HG03045 (cell line): ENCODE data around the gene DNMT3B.
"Not testable (repeated sequence)": the region's sequence is repeated elsewhere in the genome, so short reads cannot be mapped to it uniquely, and the experiment has no call there.

Experiments
- ATAC-seq: cut with Tn5 transposase; IDR thresholded peaks from one replicate; pipeline ENCODE4 v1.9.1; 2021; ENCODE audit warnings: mild to moderate bottlenecking, moderate library complexity; ENCODE audit not compliant: unreplicated experiment

DNMT3B gene

DNA sequence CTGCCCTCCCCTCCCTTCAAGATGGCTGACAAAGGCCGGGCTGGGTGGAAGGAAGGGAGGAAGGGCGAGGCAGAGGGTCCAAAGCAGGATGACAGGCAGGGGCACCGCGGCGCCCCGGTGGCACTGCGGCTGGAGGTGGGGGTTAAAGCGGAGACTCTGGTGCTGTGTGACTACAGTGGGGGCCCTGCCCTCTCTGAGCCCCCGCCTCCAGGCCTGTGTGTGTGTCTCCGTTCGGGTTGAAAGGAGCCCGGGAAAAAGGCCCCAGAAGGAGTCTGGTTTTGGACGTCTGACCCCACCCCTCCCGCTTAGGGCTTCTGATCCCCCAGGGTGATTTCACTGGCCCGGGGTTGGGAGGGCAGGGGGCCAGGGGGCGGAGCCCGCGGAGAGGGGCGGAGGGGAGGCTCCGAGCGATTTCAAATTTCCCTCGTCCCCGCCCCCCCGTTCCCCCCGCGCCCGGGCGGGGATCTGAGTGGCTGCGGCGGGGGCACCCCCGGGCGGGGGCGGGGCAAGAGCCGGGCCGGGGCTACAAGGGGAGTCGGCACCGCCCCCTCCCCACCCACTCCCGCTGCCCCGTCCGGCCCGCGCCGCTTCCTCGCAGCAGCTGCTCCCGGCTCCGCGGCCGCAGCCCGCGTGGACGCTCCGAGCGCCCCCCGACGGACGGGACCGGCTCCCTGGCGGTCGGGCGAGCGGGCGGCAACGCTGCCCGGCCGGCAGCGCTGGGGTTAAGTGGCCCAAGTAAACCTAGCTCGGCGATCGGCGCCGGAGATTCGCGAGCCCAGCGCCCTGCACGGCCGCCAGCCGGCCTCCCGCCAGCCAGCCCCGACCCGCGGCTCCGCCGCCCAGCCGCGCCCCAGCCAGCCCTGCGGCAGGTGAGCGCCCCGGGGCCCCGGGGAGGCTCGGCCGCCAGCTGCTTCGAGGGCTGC is at the start of gene DNMT3B:
Gene DNMT3B, plus strand, starts transcription at position 555 of the 923 bp plus-strand sequence. CDS start 17,939 bp downstream, outside the sequence.
- ATAC-seq, result peak; percentile 55

DNA sequence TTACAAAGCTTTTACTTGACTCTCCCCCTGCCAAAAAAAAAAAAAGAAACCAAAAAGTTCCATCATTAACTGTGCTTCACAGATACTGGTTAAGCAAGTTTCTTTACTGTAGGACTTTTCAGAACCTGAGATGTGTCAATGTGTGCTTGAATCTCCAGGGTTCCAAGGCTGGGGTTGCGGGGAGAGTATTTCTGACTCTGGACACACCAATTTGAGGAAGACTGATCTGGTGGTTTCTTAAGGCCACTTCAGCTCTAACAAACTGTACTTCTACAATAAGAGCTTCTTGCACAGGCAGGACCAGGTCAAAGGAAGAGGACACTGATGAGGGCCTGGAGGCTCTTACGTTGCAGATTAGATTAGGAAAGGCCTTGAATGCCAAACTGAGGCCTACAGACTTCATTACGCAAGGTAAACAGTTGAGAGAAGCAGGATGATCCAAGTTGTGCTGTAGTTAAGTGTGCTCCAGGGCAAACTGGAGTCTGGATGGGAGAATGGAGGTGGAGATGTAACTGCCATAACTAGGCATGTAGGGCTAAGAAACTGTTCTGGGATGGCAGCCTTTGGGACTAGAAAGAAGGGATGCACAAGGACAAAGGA is 43.3 kb upstream of the DNMT3B start:
- ATAC-seq, result no peak

DNA sequence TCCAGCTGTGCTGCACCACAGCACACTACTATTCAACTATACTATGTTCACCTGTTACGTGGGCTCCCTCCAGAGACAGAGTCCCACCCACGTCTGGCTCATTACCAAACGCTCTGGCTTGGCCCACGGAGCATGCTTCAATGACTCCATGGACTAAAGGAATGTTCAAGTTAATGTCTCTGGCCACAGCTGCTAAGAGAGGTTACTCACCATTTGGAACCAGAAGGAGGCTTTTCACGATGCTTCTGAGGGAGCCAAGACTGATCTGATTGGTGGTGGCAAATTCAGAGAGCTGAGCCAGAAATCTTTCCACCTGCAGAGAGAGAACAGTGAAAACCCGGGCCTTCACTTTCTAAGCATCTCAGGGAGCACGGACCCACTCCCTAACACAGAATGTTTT is 34.5 kb upstream of the DNMT3B start:
- ATAC-seq, result no peak

DNA sequence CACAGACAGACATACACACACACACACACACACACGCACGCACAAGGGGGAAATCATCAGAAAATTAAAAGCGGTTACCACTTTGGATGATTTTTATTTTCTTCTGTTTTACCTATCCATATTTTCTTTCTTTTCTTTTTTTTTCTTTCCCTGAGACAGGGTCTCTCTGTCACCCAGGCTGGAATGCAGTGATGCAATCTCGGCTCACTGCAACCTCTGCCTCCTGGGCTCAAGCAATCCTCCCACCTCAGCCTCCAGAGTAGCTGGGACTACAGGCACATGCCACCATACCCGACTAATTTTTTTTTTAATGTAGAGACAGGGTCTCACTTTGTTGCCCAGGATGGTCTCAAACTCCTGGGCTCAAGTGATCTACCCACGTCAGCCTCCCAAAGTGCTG is 33.8 kb upstream of the DNMT3B start:
- not testable (repeated sequence) for ATAC-seq

DNA sequence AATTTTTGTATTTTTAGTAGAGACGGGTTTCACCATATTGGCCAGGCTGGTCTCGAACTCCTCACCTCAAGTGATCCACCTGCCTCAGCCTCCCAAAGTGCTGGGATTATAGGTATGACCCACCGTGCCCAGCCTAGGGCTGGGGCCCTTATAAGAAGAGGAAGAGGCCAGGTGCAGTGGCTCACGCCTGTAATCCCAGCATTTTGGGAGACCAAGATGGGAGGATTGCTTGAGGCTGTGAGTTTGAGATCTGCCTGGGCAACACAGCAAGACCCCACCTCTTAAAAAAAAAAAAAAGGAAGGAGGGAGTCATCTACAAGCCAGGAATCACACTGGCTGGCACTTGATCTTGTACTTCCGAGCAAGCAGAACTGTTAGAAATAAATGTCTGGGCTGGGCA is 32.9 kb upstream of the DNMT3B start:
- ATAC-seq, result not testable (repeated sequence)

DNA sequence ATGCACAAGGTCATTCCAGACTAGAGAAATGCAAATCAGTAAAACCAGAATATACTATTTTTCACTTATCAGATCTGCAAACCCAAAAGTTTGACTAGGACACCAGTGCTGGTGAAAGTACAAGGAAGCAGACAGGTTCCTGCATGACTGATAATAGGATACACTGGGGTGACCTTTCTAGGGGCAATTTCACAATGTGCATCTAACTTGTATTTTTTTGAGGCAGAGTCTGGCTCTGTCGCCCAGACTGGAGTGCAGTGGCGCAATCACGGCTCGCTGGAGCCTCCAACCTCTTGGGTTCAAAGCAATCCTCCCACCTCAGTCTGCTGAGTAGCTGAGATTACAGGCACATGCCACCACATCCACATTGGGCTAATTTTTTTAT is 30.3 kb upstream of the DNMT3B start:
- ATAC-seq, result no peak

DNA sequence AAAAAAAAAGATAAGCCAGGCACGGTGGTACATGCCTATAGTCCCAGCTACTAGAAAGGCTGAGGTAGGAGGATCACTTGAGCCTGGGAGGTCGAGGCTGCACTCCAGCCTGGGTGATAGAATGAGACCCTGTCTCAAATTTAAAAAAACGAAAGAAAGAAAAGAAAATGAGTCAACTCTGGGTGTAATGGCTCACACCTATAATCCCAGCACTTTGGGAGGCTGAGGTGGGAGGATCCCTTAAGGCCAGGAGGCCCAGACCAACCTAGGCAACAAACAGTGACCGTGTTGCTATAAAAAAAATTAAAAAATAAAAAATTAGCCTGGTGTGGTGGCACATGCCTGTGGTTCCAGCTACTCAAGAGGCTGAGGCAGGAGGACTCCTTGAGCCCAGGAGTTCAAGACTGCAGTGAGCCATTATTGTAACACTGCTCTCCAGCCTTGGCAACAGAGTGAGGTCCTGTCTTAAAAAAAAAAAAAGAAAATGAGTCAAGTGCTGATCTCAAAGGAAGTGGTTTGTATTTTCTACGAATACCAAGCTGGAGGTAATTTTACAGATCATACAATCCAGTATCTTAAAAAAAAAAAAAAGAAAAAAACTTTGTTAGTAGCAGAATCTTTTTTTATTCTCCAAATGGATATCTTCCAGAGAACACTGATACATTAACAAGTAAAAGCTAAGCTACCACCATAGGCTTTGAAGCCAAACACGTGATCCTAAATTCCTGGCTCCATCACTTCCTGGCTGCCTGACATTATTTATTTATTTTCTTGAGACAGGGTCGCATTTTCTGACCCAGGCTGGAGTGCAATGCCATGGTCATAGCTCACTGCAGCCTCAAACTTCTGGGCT is 24.6 kb upstream of the DNMT3B start:
- no peak for ATAC-seq

DNA sequence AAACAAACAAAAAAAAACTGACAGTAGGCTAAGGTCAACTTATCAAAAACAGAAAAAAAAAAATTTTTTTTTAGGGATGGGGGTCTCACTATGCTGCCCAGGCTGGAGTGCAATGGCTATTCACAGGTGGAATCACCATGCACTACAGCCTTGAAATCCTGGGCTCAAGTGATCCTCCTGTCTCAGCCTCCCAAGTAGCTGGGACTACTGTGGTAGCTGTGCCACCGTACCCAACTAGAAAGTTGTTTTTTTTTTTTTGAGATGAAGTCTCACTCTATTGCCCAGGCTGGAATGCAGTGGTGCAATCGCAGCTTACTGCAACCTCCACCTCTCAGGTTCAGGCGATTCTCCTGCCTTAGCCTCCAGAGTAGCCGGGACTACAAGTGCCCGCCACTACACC is 21.0 kb upstream of the DNMT3B start:
- ATAC-seq, result no peak

DNA sequence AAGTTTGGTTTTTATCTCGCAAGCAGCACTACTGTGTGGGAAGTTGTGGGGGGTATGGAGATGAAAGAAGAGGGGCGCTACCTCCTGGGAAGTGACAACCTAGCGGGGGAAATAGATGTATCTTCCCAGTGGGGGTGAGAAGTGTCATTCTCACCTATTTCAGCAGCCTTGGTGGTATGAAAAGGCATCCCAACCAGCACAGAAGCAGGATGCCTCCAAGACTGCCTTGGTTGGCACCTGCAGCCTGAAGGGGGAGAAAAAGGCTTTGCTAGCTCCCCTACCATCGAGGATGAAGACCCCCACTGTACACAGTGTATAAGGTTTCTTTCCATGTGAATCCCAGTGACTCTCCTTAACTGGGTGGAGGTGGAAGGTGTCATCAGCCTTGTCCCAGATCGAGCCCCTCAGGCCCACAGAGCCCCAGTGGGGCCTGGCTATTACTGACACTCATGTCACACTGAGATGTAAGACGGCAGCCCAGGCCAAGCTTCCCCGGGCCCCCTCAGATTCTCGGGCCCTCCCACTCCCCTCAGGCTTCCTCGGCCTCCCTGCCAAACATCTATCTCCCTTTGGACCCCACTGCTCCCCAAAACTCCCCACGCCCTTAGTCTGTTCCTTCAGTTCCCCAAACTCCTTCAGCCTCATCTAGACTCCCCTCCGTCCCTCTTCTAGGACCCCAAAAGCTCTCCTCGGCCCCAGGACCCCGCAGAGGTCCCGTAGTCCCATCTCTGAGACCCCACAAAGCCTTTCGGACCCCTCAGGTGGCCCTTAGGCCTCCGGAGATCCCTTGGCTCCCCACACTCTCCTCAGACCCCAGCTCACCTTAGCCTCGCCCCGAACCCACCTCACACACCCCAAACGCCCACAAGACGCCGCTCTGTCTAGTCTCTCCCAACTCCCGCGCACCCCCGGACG is 19.6 kb upstream of the DNMT3B start:
- peak; percentile 8 for ATAC-seq

DNA sequence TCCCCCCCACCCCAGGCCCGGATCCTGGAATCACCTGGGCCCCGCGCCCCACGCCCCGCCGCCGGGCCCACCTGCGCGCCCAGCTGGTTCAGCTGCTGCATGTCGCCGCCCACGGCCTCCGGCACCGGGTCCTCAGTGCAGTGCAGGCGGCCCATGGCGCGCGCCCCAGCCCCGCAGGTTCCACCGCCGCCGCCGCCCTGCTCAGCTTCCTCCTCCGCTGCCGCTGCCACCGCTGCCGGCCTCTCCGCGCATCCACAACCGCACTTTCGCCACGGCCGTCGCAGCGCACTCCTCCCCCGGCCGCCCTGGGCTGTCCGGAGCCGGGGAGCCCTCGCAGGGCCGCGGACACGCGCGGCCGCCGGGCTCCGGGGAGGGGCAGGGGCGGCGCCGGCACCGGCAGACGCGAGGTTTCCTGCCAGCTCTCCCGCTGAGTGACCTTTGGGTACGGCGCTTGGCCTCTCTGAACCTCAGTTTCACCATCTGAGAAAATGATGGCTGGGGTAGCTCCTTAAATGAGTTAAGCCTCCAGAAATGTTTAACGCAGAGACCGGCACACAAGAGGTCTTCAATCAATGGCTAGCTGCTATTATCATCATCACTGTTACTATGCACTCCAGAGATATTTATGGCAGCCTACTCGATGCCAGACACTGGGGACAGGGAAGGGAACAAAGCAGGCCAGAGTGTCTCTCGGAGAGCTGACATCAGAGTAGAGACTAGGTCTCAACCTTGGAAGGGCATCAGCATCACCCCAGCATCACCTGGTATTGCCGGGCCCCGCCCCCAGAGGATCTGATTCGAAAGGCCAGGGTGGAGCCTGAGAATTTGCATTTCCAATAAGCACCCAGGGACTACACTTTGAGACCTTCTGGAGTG is 18.7 kb upstream of the DNMT3B start, which contains the start of gene COMMD7:
Gene COMMD7, minus strand, starts transcription at position 231 of the 876 bp plus-strand sequence. Its CDS starts 76 bp downstream, at position 155.
- ATAC-seq, result peak; percentile 58

DNA sequence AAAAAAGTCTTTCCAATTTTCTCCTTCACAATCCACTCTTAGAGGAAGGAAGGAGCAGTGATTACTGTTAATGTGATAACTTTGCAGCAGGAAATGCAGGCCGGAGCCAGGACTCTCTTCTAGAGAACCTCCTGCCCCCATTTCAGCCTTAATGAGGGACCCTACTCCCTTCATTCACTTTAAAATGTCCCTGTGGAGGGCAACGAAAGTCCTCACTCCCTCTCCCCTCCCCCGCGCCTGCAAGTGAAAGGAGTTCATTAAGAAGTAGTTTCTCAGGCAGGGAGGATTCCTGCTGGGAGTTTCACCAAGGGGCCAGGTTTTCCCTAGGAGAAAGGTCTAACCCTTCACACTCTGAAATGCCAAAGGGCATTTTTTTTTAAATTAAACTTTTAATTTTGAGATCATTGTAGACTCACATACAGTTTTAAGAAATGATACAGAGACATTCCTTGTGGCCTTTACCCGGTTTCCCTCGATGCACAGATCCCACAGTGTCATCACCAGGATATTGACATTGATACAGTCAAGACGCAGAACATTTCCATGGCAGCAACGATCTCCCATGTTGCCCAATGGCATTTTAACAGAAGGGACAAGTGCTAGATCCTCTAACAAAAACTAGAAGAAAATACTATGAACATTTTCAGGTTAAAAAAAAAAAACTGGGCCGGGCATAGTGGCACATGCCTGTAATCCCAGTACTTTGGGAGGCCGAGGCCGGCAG is 12.1 kb upstream of the DNMT3B start:
- ATAC-seq, result no peak

DNA sequence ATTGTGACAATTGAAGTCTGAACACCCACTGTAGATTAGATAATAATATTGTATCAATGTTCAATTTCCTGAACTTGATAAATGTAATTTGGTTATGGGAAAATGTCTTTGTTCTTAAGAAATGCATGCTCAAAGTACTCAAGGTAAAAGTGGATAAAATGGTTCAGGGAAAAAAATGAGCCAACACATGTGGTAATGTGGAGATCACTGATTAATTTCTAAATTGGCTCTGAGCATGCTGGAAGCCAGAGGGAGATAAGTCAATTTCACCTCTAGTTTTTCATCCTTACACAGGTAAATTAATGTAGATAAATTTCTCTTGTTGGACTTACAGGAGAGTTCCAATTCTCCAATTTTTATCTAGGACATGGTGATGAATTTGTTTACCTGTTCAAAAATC is 10.9 kb upstream of the DNMT3B start:
- no peak for ATAC-seq

DNA sequence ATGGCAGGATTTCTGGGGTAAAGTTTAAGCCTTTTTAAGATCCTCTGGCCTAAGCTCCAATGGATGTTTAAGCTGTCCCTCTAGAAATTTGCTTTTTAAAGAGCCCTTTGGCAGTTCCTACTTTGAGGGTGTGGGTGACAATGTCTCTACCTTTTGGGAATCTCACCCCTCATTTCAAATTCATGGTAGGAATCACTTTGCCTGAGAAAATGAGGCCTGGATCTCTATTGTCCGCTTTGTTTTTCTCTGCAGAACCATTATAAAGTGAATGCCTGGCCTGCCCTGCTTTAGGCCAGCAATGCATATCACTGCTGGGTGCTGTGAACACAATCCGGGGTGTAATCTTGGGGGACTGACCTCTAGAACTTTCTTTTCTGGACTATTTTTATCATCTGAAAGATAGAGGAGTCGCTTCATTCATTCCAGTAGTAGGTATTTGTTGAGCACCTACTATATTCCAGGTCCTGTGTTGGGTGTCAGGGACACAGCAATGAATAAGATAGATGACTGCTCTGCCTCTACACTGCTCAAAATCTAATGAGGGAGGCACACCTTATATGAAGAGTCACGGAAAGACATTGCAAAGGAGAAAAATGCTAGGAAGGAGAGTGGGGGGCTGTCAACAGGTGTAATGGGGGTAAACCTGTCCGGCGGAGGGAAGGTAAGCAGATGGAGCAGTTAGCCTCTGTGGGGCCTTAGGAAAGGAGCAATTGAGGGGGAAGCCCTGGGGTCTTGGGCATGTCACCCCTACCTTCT is 10.3 kb upstream of the DNMT3B start:
- no peak for ATAC-seq

DNA sequence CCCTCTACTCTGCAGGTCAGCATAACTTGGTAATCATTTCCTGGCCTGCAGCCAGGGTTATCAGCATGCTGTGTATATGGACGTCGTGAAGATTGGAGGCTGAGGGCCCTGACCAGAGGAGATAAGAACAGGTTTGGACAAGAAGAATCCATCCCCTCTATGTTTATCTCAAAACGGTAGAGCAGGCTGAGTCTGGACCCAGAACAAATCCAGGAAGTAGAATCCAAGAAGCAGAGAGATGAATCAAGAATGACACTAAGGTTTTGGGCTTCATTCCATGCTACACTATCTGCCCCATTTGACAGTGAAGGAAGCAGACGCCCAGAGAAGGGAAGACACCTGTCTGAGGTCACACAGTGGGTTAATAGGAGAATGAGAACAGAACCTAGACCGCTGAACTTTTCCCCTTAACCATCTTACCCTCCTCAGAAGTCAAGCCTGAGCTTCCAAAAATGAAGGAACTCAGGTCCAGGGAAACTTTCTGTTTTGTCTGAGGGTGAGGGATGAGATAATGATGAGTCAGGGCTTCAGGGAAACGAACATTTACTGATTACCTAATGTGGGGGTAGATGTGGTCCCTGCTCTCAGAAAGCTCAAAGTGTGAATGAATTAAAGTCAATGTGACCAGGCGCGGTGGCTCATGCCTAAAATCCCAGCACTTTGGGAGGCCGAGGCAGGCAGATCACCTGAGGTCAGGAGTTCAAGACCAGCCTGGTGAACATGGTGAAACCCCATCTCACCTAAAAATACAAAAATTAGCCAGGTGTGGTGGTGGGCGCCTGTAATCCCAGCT is 9.5 kb upstream of the DNMT3B start:
- ATAC-seq, result no peak

DNA sequence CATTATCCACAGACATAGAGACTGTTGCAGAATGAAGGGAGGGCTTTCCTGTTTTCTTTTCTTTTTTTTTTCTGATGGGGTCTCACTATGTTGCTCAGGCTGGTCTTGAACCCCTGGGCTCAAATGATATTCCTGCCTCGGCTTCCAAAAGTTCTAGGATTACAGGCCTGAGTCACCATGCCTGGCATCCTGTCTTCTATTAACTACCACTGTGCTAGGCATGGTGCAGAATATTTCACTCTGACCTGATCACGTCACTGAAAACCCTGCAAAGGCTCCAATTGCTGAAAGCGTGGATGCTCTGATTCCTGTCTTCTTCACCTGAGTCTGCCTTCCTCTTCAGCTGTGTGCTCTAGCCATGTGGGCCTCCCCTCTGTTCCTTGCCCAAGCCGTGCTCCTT is 8.5 kb upstream of the DNMT3B start:
- ATAC-seq, result no peak

DNA sequence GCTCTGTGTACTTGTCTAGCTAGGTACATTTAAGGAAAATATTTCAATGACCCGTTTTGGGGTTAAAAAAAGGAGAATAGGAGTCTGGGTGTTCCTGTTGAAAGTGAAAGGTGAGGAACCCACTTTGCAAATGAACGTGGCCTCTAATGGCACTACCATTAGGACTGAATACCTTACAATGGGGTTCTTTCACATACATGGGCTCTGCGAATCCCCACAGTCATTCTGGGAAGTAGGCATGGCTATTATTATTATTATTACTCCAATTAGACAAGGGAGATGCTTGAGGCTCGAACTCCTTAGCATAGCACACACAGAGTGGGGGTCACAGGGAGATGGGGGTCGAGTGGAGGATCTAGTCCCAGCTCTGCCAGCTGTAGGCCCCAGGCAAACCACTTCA is 6.0 kb upstream of the DNMT3B start:
- no peak for ATAC-seq

DNA sequence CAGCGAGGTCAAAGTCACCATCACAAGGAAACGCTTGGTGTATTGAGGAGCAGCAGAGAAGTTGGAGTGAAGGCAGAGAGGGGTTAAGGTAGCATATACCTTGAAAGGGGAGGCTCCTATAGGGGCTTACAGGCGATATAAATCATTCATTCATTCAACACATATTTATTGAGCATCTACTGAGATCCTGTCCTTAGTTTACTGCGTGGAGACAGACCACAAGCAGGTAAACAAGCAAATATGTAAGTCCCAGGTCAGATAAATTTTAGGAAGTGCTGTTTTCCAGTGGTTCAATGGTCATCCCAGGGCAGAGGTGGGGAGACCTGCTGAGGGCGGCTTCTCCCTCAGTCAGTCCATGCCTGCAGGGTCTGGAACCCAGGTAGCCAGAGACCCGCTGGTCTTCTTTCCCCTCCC is 761 bp upstream of the DNMT3B start:
- no peak for ATAC-seq
